ENCODE data around the gene PDE4A.

The PDE4A gene

GRCh38 chr19:10516671-10517286 is 96.4 kb downstream of the PDE4A start:
- no peak for TF ChIP-seq SIN3A (IDR thresholded peaks at IDR 0.05; ENCODE audit: borderline replicate concordance, insufficient read depth, low read length)
- TF ChIP-seq POLR2AphosphoS5 (IDR thresholded peaks at IDR 0.05; ENCODE audit: low read depth, low read length) = no peak
- no peak for TF ChIP-seq REST (IDR thresholded peaks at IDR 0.05; ENCODE audit: insufficient read depth in 1 of 2, low read depth in 2 of 2, low read length in 2 of 2)
- TF ChIP-seq FOXP2 (optimal IDR thresholded peaks at IDR 0.05; ENCODE audit: borderline replicate concordance, extremely low read depth, extremely low read length, insufficient read depth) = no peak
- no peak for TF ChIP-seq TAF1 (IDR thresholded peaks at IDR 0.05; ENCODE audit: borderline replicate concordance, insufficient read depth, low read length)

GRCh38 chr19:10517361-10517759 is 97.0 kb downstream of the PDE4A start, which contains the start of gene S1PR5:
Gene S1PR5 (minus strand): TSS chr19:10517447. CDS start chr19:10515011, 2,436 bp downstream.
- TF ChIP-seq FOXP2 (optimal IDR thresholded peaks at IDR 0.05; ENCODE audit: borderline replicate concordance, extremely low read depth, extremely low read length, insufficient read depth) (no peak), SIN3A (IDR thresholded peaks at IDR 0.05; ENCODE audit: borderline replicate concordance, insufficient read depth, low read length) (peak; percentile 69; the same call in 1 of the 2 replicates), TAF1 (IDR thresholded peaks at IDR 0.05; ENCODE audit: borderline replicate concordance, insufficient read depth, low read length) (no peak), REST (IDR thresholded peaks at IDR 0.05; ENCODE audit: insufficient read depth in 1 of 2, low read depth in 2 of 2, low read length in 2 of 2) (0 out of 4 replicates have a peak, but pooled peaks of 1 of the 2 experiments have one; percentile 6), POLR2AphosphoS5 (IDR thresholded peaks at IDR 0.05; ENCODE audit: low read depth, low read length) (peak; percentile 37; the same call in 1 of the 2 replicates)

GRCh38 chr19:10517760-10518443 is 97.6 kb downstream of the PDE4A start:
- TF ChIP-seq TAF1 (IDR thresholded peaks at IDR 0.05; ENCODE audit: borderline replicate concordance, insufficient read depth, low read length) (peak; percentile 66; the same call in 1 of the 2 replicates), FOXP2 (optimal IDR thresholded peaks at IDR 0.05; ENCODE audit: borderline replicate concordance, extremely low read depth, extremely low read length, insufficient read depth) (no peak), POLR2AphosphoS5 (IDR thresholded peaks at IDR 0.05; ENCODE audit: low read depth, low read length) (peak; percentile 63), REST (IDR thresholded peaks at IDR 0.05; ENCODE audit: insufficient read depth in 1 of 2, low read depth in 2 of 2, low read length in 2 of 2) (0 out of 4 replicates have a peak, but pooled peaks of 1 of the 2 experiments have one; percentile 0), SIN3A (IDR thresholded peaks at IDR 0.05; ENCODE audit: borderline replicate concordance, insufficient read depth, low read length) (0 out of 2 replicates have a peak, but pooled peaks have one; percentile 42)

- TF ChIP-seq SIN3A (IDR thresholded peaks at IDR 0.05; ENCODE audit: borderline replicate concordance, insufficient read depth, low read length) (peak; percentile 3; the same call in 1 of the 2 replicates), FOXP2 (optimal IDR thresholded peaks at IDR 0.05; ENCODE audit: borderline replicate concordance, extremely low read depth, extremely low read length, insufficient read depth) (no peak), POLR2AphosphoS5 (IDR thresholded peaks at IDR 0.05; ENCODE audit: low read depth, low read length) (0 out of 2 replicates have a peak, but pooled peaks have one; percentile 2)
Observed at GRCh38 chr19:10518444-10519361, 98.4 kb downstream of the PDE4A start.
